SU-DHL-6 (cell line): ENCODE results near the gene PPM1M.

Experiments used
- CTCF ChIP-seq: fragments of 200-600 bp; sonication (generic); IDR thresholded peaks from one replicate; pipeline ENCODE4 v1.5.1; 2017; ENCODE audit warnings: antibody characterized with exemption, mild to moderate bottlenecking, low read length, moderate library complexity; ENCODE audit not compliant: insufficient read depth, poor library complexity, severe bottlenecking
- EZH2phosphoT487 ChIP-seq: fragments of 200-600 bp; sonication (generic), shearing (Covaris generic); conservative IDR thresholded peaks from 2 replicates; pipeline ENCODE4 v1.6.1; 2018; ENCODE audit warnings: mild to moderate bottlenecking, antibody characterized with exemption, low read length, moderate library complexity, mixed read lengths

GRCh38 chr3:52222319-52223221 is 23.0 kb upstream of the PPM1M start:
- no peak for TF ChIP-seq EZH2phosphoT487
- no peak for TF ChIP-seq CTCF
